Measurements from ENCODE around the gene THY1.

THY1 gene

DNA sequence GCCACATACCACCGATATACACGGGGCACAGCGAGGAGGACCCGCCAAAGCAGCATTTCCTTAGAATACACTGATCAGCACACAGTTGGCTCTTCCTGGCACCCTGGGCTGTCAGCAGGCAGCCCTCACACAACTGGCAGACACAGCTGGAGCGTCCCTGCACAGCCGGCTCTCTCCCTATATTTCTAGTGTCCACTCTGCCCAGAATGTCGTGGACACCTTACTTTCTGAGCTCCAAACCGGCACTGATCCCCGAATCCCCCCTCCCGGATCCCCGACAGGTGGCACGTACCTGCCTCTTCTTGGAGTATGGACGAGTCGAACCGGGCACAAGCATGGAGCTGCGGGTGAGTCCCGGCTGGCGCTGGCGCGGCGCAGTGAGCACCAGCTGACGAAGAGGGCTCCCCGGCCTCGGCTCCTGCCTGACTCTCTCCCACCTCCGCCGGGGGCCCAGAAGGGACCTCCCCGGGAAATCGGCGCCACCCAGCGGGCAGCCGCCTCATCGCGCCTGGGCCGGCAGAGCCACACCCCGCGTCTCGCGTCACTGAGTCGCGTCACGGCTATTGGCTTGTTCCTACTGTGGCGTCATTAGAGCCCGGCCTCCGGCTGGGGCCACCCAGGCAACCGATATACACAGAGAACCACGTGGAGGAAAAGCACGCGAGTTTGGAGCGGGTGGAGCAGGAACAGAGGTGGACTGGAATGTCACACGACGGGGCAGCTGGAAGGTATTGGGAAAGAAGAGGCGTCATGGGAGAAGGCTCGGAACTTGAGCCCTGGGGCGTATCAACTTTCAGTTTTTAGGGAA, 41.6 kb downstream of the THY1 start, which contains the start of gene USP2:
USP2 (minus strand) TSS at position 510 of the 808 bp plus-strand sequence. CDS start 8,210 bp downstream, outside the sequence.
- H3K27me3 ChIP-seq (replicated peaks in 2 of 5; ENCODE audit: control insufficient read depth in 4 of 5, insufficient read depth in 5 of 5, low read length in 4 of 5) = peaks cover 2 to 14% (median 6%) of the 10 kb centered on the region in 5 experiments
- ChIA-PET CTCF (interaction anchor here (0.8 to 13.9 kb wide), 10 partner anchors 8 to 144 kb away, joined by 3 to 132 read pairs (median 4); no protein-coding TSS in a partner anchor), POLR2A (interaction anchor here (0.9 to 1.0 kb wide), 2 partner anchors 20 to 25 kb away, joined by 3 to 4 read pairs; no protein-coding TSS in a partner anchor)
- peak within 1 kb of the TSS; percentile 54 to 80 for H3K27ac ChIP-seq (ENCODE audit: insufficient read depth in 1 of 2, low read depth in 1 of 2, low read length in 2 of 2, poor library complexity in 1 of 2, severe bottlenecking in 2 of 2)
- peak; percentile 95 to 96 (median 95) for DNase-seq
- no peaks in the 10 kb centered on the region for H3K9me3 ChIP-seq (ENCODE audit: control extremely low read depth in 1 of 5, control insufficient read depth in 4 of 5, insufficient read depth in 2 of 5, low read depth in 1 of 5, low read length in 4 of 5)
- H3K4me1 ChIP-seq (ENCODE audit: control extremely low read depth in 1 of 4, control insufficient read depth in 4 of 4, insufficient read depth in 4 of 4, low read length in 3 of 4) = peaks cover 0 to 18% (median 16%) of the 10 kb centered on the region in 4 experiments
- 0% methylated on average over 52 of the region's 54 CpGs for WGBS (ENCODE audit: insufficient coverage)
- peak within 1 kb of the TSS; percentile 32 to 84 (median 74) for H3K4me3 ChIP-seq (ENCODE audit: control insufficient read depth in 1 of 7, extremely low read depth in 1 of 7, insufficient read depth in 4 of 7, low read depth in 2 of 7, low read length in 6 of 7)
- H3K36me3 ChIP-seq (ENCODE audit: control insufficient read depth in 4 of 4, insufficient read depth in 4 of 4, low read length in 3 of 4) = no peaks in the 10 kb centered on the region

DNA sequence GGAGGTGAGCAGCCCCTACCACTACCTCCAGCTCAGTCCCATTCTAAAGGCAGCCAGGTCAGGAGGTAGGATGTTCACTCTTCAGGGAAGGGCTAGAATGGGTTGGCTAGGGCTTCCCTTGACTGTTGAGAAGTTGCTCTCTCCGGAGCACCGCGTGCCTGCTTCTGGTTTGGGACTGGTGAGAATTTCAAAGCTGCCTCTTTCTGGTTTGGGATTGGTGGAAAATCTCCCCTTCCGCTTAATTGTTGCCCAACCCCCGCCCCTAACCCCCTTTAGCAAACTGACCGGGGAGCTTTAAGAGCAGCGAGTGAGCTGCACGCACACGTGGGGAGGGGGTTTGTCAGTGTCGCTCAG, 42.2 kb downstream of the THY1 start:
- Histone ChIP-seq H3K9me3 (ENCODE audit: control extremely low read depth in 1 of 5, control insufficient read depth in 4 of 5, insufficient read depth in 2 of 5, low read depth in 1 of 5, low read length in 4 of 5) (no peaks in the 10 kb centered on the region), H3K4me3 (ENCODE audit: control insufficient read depth in 1 of 7, extremely low read depth in 1 of 7, insufficient read depth in 4 of 7, low read depth in 2 of 7, low read length in 6 of 7) (peak overlapping the region; percentile 32 to 84 (median 74)), H3K4me1 (ENCODE audit: control extremely low read depth in 1 of 4, control insufficient read depth in 4 of 4, insufficient read depth in 4 of 4, low read length in 3 of 4) (peaks cover 0 to 18% (median 16%) of the 10 kb centered on the region in 4 experiments), H3K27me3 (replicated peaks in 2 of 5; ENCODE audit: control insufficient read depth in 4 of 5, insufficient read depth in 5 of 5, low read length in 4 of 5) (peaks cover 2 to 14% (median 6%) of the 10 kb centered on the region in 5 experiments), H3K36me3 (ENCODE audit: control insufficient read depth in 4 of 4, insufficient read depth in 4 of 4, low read length in 3 of 4) (no peaks in the 10 kb centered on the region), H3K27ac (ENCODE audit: insufficient read depth in 1 of 2, low read depth in 1 of 2, low read length in 2 of 2, poor library complexity in 1 of 2, severe bottlenecking in 2 of 2) (peak overlapping the region in 1 of 2 experiments; percentile 58)
- DNase-seq = no peak
- ChIA-PET POLR2A (interaction anchor here (0.9 to 1.0 kb wide), 2 partner anchors 20 to 25 kb away, joined by 3 to 4 read pairs; no protein-coding TSS in a partner anchor), CTCF (interaction anchor here (0.8 to 13.9 kb wide), 10 partner anchors 8 to 144 kb away, joined by 3 to 132 read pairs (median 4); no protein-coding TSS in a partner anchor)
- WGBS (ENCODE audit: insufficient coverage) = 7% methylated on average over 8 of the region's 10 CpGs

- WGBS (ENCODE audit: insufficient coverage) = 92% methylated on average over 13 of the region's 13 CpGs
- POLR2A ChIA-PET = interaction anchor here (0.9 kb wide), 1 partner anchor 24 kb away, joined by 4 read pairs; no protein-coding TSS in a partner anchor
- CTCF ChIA-PET = interaction anchor here (1.1 to 13.9 kb wide), 8 partner anchors 7 to 145 kb away, joined by 3 to 132 read pairs (median 6); no protein-coding TSS in a partner anchor
- Histone ChIP-seq H3K4me3 (ENCODE audit: control insufficient read depth in 1 of 7, extremely low read depth in 1 of 7, insufficient read depth in 4 of 7, low read depth in 2 of 7, low read length in 6 of 7) (peak overlapping the region in 2 of 7 experiments; percentile 84), H3K27me3 (replicated peaks in 2 of 5; ENCODE audit: control insufficient read depth in 4 of 5, insufficient read depth in 5 of 5, low read length in 4 of 5) (peaks cover 2 to 14% (median 6%) of the 10 kb centered on the region in 5 experiments), H3K4me1 (ENCODE audit: control extremely low read depth in 1 of 4, control insufficient read depth in 4 of 4, insufficient read depth in 4 of 4, low read length in 3 of 4) (peaks cover 0 to 18% (median 16%) of the 10 kb centered on the region in 4 experiments), H3K27ac (ENCODE audit: insufficient read depth in 1 of 2, low read depth in 1 of 2, low read length in 2 of 2, poor library complexity in 1 of 2, severe bottlenecking in 2 of 2) (no peak overlapping the region), H3K36me3 (ENCODE audit: control insufficient read depth in 4 of 4, insufficient read depth in 4 of 4, low read length in 3 of 4) (no peaks in the 10 kb centered on the region), H3K9me3 (ENCODE audit: control extremely low read depth in 1 of 5, control insufficient read depth in 4 of 5, insufficient read depth in 2 of 5, low read depth in 1 of 5, low read length in 4 of 5) (no peaks in the 10 kb centered on the region)
- DNase-seq = no peak
Observed at GRCh38 chr11:119380160-119380826, 42.7 kb downstream of the THY1 start.

GRCh38 chr11:119378851-119379465, 44.0 kb downstream of the THY1 start:
- Histone ChIP-seq H3K36me3 (ENCODE audit: control insufficient read depth in 4 of 4, insufficient read depth in 4 of 4, low read length in 3 of 4) (no peaks in the 10 kb centered on the region), H3K27me3 (replicated peaks in 2 of 5; ENCODE audit: control insufficient read depth in 4 of 5, insufficient read depth in 5 of 5, low read length in 4 of 5) (peaks cover 0 to 9% (median 5%) of the 10 kb centered on the region in 5 experiments), H3K27ac (ENCODE audit: insufficient read depth in 1 of 2, low read depth in 1 of 2, low read length in 2 of 2, poor library complexity in 1 of 2, severe bottlenecking in 2 of 2) (peak overlapping the region in 1 of 2 experiments; percentile 39), H3K9me3 (ENCODE audit: control extremely low read depth in 1 of 5, control insufficient read depth in 4 of 5, insufficient read depth in 2 of 5, low read depth in 1 of 5, low read length in 4 of 5) (no peaks in the 10 kb centered on the region), H3K4me1 (ENCODE audit: control extremely low read depth in 1 of 4, control insufficient read depth in 4 of 4, insufficient read depth in 4 of 4, low read length in 3 of 4) (peaks cover 0 to 18% (median 16%) of the 10 kb centered on the region in 4 experiments), H3K4me3 (ENCODE audit: control insufficient read depth in 1 of 7, extremely low read depth in 1 of 7, insufficient read depth in 4 of 7, low read depth in 2 of 7, low read length in 6 of 7) (no peak overlapping the region)
- no peak for DNase-seq
- ChIA-PET POLR2A (no interaction called here), CTCF (interaction anchor here (1.0 to 13.9 kb wide), 4 partner anchors 10 to 25 kb away, joined by 3 to 132 read pairs (median 32); no protein-coding TSS in a partner anchor)
- 94% methylated on average over 9 of the region's 10 CpGs for WGBS (ENCODE audit: insufficient coverage)

DNA sequence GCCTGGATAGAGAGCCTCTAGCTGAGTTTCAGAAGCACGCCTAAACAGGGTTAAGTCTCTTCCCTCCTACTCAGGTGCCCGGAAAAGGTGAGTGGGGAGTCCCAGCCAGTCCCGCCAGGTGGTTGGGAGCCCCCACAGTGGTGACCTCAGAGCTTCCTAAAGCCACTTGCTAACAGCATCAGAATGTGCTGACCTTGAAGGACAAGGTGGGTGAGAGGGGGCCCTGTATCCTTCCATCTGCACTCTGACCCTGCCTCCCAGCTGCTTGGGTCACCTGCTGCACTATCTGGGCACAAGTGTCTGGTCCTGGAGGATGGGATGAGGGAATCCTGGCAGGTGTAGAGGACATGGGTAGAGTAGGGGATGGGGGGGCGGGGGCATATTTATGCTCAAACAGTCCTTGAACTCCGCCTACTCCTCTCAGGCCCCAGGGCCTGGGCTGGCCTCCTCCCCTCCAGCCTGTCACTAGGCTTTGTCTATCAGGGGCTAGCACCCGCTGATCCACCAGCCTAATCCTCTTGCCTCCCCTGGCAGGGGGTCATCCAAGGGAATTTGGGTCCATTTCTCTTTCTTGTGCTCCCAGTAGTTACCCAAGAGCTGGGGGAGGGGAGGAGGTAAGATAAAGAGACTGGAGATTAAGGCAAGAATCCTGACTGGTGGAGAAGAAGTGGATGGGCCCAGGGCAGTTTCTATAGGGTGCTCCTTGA, 44.9 kb downstream of the THY1 start:
- H3K9me3 ChIP-seq (ENCODE audit: control extremely low read depth in 1 of 5, control insufficient read depth in 4 of 5, insufficient read depth in 2 of 5, low read depth in 1 of 5, low read length in 4 of 5) = no peaks in the 10 kb centered on the region
- WGBS (ENCODE audit: insufficient coverage) = 76% methylated on average over 5 of the region's 6 CpGs
- ChIA-PET POLR2A (no interaction called here), CTCF (interaction anchor here (8.0 to 13.9 kb wide), 3 partner anchors 9 to 37 kb away, joined by 51 to 132 read pairs (median 62); partner anchors contain the start of genes C1QTNF5 and MFRP)
- H3K4me3 ChIP-seq (ENCODE audit: control insufficient read depth in 1 of 7, extremely low read depth in 1 of 7, insufficient read depth in 4 of 7, low read depth in 2 of 7, low read length in 6 of 7) = no peak overlapping the region
- H3K36me3 ChIP-seq (ENCODE audit: control insufficient read depth in 4 of 4, insufficient read depth in 4 of 4, low read length in 3 of 4) = no peaks in the 10 kb centered on the region
- H3K27me3 ChIP-seq (replicated peaks in 2 of 5; ENCODE audit: control insufficient read depth in 4 of 5, insufficient read depth in 5 of 5, low read length in 4 of 5) = peaks cover 0 to 4% (median 1%) of the 10 kb centered on the region in 5 experiments
- no peak for DNase-seq
- peak overlapping the region in 1 of 2 experiments; percentile 39 for H3K27ac ChIP-seq (ENCODE audit: insufficient read depth in 1 of 2, low read depth in 1 of 2, low read length in 2 of 2, poor library complexity in 1 of 2, severe bottlenecking in 2 of 2)
- H3K4me1 ChIP-seq (ENCODE audit: control extremely low read depth in 1 of 4, control insufficient read depth in 4 of 4, insufficient read depth in 4 of 4, low read length in 3 of 4) = peaks cover 0 to 18% (median 17%) of the 10 kb centered on the region in 4 experiments

Data from common myeloid progenitor, CD34-positive (primary cell).